ENCODE results near the gene WWC2.
"Not testable (repeated sequence)": the region's sequence is repeated elsewhere in the genome, so short reads cannot be mapped to it uniquely, and the experiment has no call there.

WWC2 gene

DNA sequence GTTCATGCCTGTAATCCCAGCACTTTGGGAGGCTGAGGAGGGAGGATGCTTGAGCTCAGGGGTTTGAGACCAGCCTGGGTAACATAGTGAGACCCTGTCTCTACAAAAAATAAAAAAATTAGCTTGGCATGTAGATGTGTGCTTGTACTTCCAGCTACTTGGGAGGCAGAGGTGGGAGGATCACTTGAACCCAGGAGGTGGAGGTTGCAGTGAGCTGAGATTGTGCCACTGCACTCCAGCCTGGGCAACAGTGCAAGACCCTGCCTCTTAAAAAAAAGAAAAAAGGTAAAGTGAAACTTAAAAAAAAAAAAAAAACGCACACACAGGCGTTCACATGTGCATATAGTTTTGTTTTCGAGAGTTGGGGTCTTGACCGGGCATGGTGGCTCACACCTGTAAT lies 53.2 kb downstream of the WWC2 start:
- not testable (repeated sequence) for H3K4me3 ChIP-seq (ENCODE audit: low read depth in 1 of 2, low read length in 2 of 2); H3K27ac ChIP-seq (ENCODE audit: low read depth, low read length); H3K27me3 ChIP-seq (ENCODE audit: control insufficient read depth in 1 of 2, insufficient read depth in 2 of 2, low read length in 2 of 2); H3K9ac ChIP-seq (ENCODE audit: low read depth in 1 of 2, low read length in 2 of 2); H3K36me3 ChIP-seq (ENCODE audit: control insufficient read depth in 1 of 2, insufficient read depth in 2 of 2, low read length in 2 of 2); H3K9me3 ChIP-seq (ENCODE audit: control insufficient read depth in 1 of 2, low read length in 2 of 2)
- H3K4me1 ChIP-seq (ENCODE audit: control insufficient read depth in 1 of 2, insufficient read depth in 2 of 2, low read length in 2 of 2), result peaks cover 8 to 11% of the 10 kb centered on the region in 2 donors

DNA sequence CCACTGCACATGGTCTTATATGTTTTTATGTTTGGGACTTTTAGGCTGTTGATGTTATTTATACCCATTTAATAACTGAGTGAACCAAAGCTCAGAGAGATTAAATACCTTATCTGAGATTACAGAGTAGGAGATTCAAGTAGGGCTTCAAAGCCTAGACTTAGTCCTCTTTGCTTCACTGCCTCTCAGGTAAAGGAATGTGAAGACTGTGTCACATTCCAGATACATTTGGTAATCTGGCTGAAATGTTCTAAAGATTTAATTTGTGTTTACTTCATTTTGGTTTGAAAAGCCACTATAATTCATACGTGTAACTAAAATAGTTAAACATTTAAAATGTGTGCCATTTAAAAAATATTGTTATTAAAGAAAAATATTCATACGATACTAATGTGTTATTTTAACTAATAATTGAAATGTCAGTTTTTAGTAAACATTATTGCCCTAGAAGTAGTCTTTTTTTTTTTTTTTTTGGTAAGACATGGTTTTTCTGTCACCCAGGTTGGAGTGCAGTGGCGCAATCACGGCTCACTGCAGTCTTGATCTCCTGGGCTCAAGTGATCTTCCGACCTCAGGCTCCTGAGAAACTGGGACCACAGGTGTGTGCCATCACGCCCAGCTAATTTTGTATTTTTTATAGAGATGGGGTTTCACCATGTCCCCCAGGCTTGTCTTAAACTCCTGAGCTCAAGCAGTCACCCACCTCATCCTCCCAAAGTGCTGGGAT lies 54.3 kb downstream of the WWC2 start:
- no peaks in the 10 kb centered on the region for H3K27me3 ChIP-seq (ENCODE audit: control insufficient read depth in 1 of 2, insufficient read depth in 2 of 2, low read length in 2 of 2)
- no peak overlapping the region for H3K9ac ChIP-seq (ENCODE audit: low read depth in 1 of 2, low read length in 2 of 2)
- no peak overlapping the region for H3K4me3 ChIP-seq (ENCODE audit: low read depth in 1 of 2, low read length in 2 of 2)
- no peaks in the 10 kb centered on the region for H3K9me3 ChIP-seq (ENCODE audit: control insufficient read depth in 1 of 2, low read length in 2 of 2)
- no peak overlapping the region for H3K27ac ChIP-seq (ENCODE audit: low read depth, low read length)
- H3K4me1 ChIP-seq (ENCODE audit: control insufficient read depth in 1 of 2, insufficient read depth in 2 of 2, low read length in 2 of 2), result peaks cover 8 to 11% of the 10 kb centered on the region in 2 donors
- no peaks in the 10 kb centered on the region for H3K36me3 ChIP-seq (ENCODE audit: control insufficient read depth in 1 of 2, insufficient read depth in 2 of 2, low read length in 2 of 2)

GRCh38 chr4:183154701-183155391 lies 55.8 kb downstream of the WWC2 start:
- Histone ChIP-seq H3K9ac (ENCODE audit: low read depth in 1 of 2, low read length in 2 of 2) (no peak overlapping the region), H3K27me3 (ENCODE audit: control insufficient read depth in 1 of 2, insufficient read depth in 2 of 2, low read length in 2 of 2) (no peaks in the 10 kb centered on the region), H3K4me1 (ENCODE audit: control insufficient read depth in 1 of 2, insufficient read depth in 2 of 2, low read length in 2 of 2) (peaks cover 8 to 11% of the 10 kb centered on the region in 2 donors), H3K27ac (ENCODE audit: low read depth, low read length) (no peak overlapping the region), H3K9me3 (ENCODE audit: control insufficient read depth in 1 of 2, low read length in 2 of 2) (no peaks in the 10 kb centered on the region), H3K4me3 (ENCODE audit: low read depth in 1 of 2, low read length in 2 of 2) (peak overlapping the region in 1 of 2 donors; percentile 21), H3K36me3 (ENCODE audit: control insufficient read depth in 1 of 2, insufficient read depth in 2 of 2, low read length in 2 of 2) (no peaks in the 10 kb centered on the region)

- Histone ChIP-seq H3K9me3 (ENCODE audit: control insufficient read depth in 1 of 2, low read length in 2 of 2) (no peaks in the 10 kb centered on the region), H3K36me3 (ENCODE audit: control insufficient read depth in 1 of 2, insufficient read depth in 2 of 2, low read length in 2 of 2) (no peaks in the 10 kb centered on the region), H3K27ac (ENCODE audit: low read depth, low read length) (no peak overlapping the region), H3K4me1 (ENCODE audit: control insufficient read depth in 1 of 2, insufficient read depth in 2 of 2, low read length in 2 of 2) (peaks cover 8 to 11% of the 10 kb centered on the region in 2 donors), H3K4me3 (ENCODE audit: low read depth in 1 of 2, low read length in 2 of 2) (no peak overlapping the region), H3K27me3 (ENCODE audit: control insufficient read depth in 1 of 2, insufficient read depth in 2 of 2, low read length in 2 of 2) (no peaks in the 10 kb centered on the region), H3K9ac (ENCODE audit: low read depth in 1 of 2, low read length in 2 of 2) (no peak overlapping the region)
Observed at GRCh38 chr4:183155450-183156184, 56.6 kb downstream of the WWC2 start.

DNA sequence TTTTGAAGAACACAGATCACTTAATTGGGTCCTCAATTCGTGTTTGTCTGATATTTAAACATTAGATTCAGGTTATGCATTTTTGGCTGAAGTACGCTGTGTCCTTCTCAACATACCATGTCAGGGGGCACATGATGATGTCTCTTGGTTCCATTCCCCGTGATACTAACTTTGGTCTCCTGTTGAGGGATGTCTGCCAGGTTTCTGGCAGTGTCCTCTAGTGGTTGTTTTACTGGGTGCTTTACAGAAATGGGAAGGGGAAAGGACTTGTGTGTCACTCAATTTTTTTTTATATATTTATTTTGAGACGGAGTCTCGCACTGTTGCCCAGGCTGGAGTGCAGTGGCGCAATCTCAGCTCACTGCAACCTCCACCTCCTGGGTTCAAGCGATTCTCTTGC lies 58.2 kb downstream of the WWC2 start:
- no peak overlapping the region for H3K9ac ChIP-seq (ENCODE audit: low read depth in 1 of 2, low read length in 2 of 2)
- H3K27me3 ChIP-seq (ENCODE audit: control insufficient read depth in 1 of 2, insufficient read depth in 2 of 2, low read length in 2 of 2), result no peaks in the 10 kb centered on the region
- no peak overlapping the region for H3K4me3 ChIP-seq (ENCODE audit: low read depth in 1 of 2, low read length in 2 of 2)
- no peaks in the 10 kb centered on the region for H3K9me3 ChIP-seq (ENCODE audit: control insufficient read depth in 1 of 2, low read length in 2 of 2)
- no peaks in the 10 kb centered on the region for H3K36me3 ChIP-seq (ENCODE audit: control insufficient read depth in 1 of 2, insufficient read depth in 2 of 2, low read length in 2 of 2)
- peaks cover 8 to 11% of the 10 kb centered on the region in 2 donors for H3K4me1 ChIP-seq (ENCODE audit: control insufficient read depth in 1 of 2, insufficient read depth in 2 of 2, low read length in 2 of 2)
- no peak overlapping the region for H3K27ac ChIP-seq (ENCODE audit: low read depth, low read length)

DNA sequence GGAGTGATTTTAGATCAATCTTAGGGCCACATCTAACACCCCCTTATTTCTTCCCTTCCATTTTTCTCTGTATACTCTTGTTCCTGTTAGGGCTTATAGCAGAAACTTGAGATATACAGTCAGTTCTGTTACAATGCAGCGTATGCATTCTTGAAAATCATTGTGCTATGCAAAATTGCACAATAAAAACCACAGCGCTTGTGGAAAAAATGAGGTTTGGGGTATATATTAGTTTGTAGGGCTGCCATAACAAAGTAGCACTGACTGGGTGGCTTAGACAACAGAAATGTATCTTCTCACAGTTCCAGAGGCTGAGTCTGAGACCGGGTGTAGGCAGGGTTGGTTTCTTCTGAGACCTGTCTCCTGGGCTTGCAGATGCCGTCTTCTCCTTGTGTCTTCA lies 59.0 kb downstream of the WWC2 start:
- no peaks in the 10 kb centered on the region for H3K27me3 ChIP-seq (ENCODE audit: control insufficient read depth in 1 of 2, insufficient read depth in 2 of 2, low read length in 2 of 2)
- no peak overlapping the region for H3K27ac ChIP-seq (ENCODE audit: low read depth, low read length)
- H3K4me1 ChIP-seq (ENCODE audit: control insufficient read depth in 1 of 2, insufficient read depth in 2 of 2, low read length in 2 of 2), result peaks cover 8 to 11% of the 10 kb centered on the region in 2 donors
- H3K36me3 ChIP-seq (ENCODE audit: control insufficient read depth in 1 of 2, insufficient read depth in 2 of 2, low read length in 2 of 2), result no peaks in the 10 kb centered on the region
- no peak overlapping the region for H3K9ac ChIP-seq (ENCODE audit: low read depth in 1 of 2, low read length in 2 of 2)
- H3K4me3 ChIP-seq (ENCODE audit: low read depth in 1 of 2, low read length in 2 of 2), result no peak overlapping the region
- no peaks in the 10 kb centered on the region for H3K9me3 ChIP-seq (ENCODE audit: control insufficient read depth in 1 of 2, low read length in 2 of 2)

DNA sequence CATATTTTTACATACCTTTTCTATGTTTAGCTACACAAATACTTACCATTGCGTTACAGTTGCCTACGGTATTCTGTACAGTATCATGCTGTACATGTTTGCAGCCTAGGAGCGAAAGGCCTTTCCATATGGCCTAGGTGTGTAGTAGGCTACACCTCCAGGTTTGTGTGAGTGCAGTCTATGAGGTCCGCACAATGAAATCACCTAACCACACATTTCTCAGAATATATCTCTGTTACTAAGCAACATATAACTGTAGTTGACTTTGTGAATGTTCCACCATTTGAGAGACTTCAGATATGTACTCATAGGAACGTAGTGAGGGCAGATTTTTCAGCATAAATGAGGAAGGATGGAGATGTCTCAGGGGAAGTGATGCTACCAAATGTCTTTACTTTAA lies 62.6 kb downstream of the WWC2 start:
- Histone ChIP-seq H3K4me1 (ENCODE audit: control insufficient read depth in 1 of 2, insufficient read depth in 2 of 2, low read length in 2 of 2) (no peaks in the 10 kb centered on the region), H3K4me3 (ENCODE audit: low read depth in 1 of 2, low read length in 2 of 2) (no peak overlapping the region), H3K27ac (ENCODE audit: low read depth, low read length) (no peak overlapping the region), H3K9ac (ENCODE audit: low read depth in 1 of 2, low read length in 2 of 2) (no peak overlapping the region), H3K36me3 (ENCODE audit: control insufficient read depth in 1 of 2, insufficient read depth in 2 of 2, low read length in 2 of 2) (no peaks in the 10 kb centered on the region), H3K27me3 (ENCODE audit: control insufficient read depth in 1 of 2, insufficient read depth in 2 of 2, low read length in 2 of 2) (no peaks in the 10 kb centered on the region), H3K9me3 (ENCODE audit: control insufficient read depth in 1 of 2, low read length in 2 of 2) (no peaks in the 10 kb centered on the region)

DNA sequence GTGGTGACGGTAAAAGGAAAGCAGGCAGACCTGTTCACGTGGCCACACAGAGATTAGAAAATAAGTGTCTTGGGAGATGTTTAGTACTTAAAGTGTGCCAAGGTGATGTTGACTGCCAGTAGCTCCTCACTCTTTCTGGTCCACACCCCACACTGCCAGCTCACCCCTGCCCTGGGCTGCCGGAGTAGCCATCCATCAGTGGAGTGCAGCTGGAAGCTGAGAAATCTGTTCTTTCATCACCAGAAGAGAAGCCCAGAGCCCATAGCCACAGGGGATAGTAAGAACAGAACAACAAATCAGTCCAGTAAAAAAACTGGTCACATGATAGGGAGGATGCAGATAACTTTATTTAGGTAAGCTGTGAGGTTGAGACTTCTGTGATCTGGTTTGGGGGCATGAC lies 64.1 kb downstream of the WWC2 start:
- H3K36me3 ChIP-seq (ENCODE audit: control insufficient read depth in 1 of 2, insufficient read depth in 2 of 2, low read length in 2 of 2), result no peaks in the 10 kb centered on the region
- no peak overlapping the region for H3K4me3 ChIP-seq (ENCODE audit: low read depth in 1 of 2, low read length in 2 of 2)
- no peak overlapping the region for H3K9ac ChIP-seq (ENCODE audit: low read depth in 1 of 2, low read length in 2 of 2)
- no peak overlapping the region for H3K27ac ChIP-seq (ENCODE audit: low read depth, low read length)
- H3K4me1 ChIP-seq (ENCODE audit: control insufficient read depth in 1 of 2, insufficient read depth in 2 of 2, low read length in 2 of 2), result no peaks in the 10 kb centered on the region
- H3K27me3 ChIP-seq (ENCODE audit: control insufficient read depth in 1 of 2, insufficient read depth in 2 of 2, low read length in 2 of 2), result no peaks in the 10 kb centered on the region
- H3K9me3 ChIP-seq (ENCODE audit: control insufficient read depth in 1 of 2, low read length in 2 of 2), result no peaks in the 10 kb centered on the region

DNA sequence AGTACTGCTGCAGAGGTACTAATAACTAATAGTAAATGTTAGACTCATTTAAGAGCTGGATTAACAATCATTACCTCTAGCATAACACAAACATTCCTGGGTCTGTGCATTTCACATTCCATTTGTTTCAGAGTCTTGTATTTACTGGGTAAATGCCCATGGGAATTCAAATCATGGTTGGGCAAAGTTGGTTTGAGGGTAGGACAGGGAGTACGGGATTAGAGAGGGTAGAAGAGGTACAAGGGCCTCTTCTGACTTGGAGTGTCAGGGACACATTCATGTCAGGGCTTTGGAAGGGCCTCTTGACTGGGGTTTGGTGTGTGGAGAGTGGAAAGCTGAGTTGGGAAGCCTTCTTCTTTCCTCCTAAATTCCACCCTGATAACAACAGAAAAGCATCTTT lies 65.9 kb downstream of the WWC2 start:
- H3K4me1 ChIP-seq (ENCODE audit: control insufficient read depth in 1 of 2, insufficient read depth in 2 of 2, low read length in 2 of 2), result no peaks in the 10 kb centered on the region
- H3K27ac ChIP-seq (ENCODE audit: low read depth, low read length), result no peak overlapping the region
- no peak overlapping the region for H3K4me3 ChIP-seq (ENCODE audit: low read depth in 1 of 2, low read length in 2 of 2)
- H3K9me3 ChIP-seq (ENCODE audit: control insufficient read depth in 1 of 2, low read length in 2 of 2), result no peaks in the 10 kb centered on the region
- H3K27me3 ChIP-seq (ENCODE audit: control insufficient read depth in 1 of 2, insufficient read depth in 2 of 2, low read length in 2 of 2), result no peaks in the 10 kb centered on the region
- H3K36me3 ChIP-seq (ENCODE audit: control insufficient read depth in 1 of 2, insufficient read depth in 2 of 2, low read length in 2 of 2), result no peaks in the 10 kb centered on the region
- no peak overlapping the region for H3K9ac ChIP-seq (ENCODE audit: low read depth in 1 of 2, low read length in 2 of 2)

- H3K36me3 ChIP-seq (ENCODE audit: control insufficient read depth in 1 of 2, insufficient read depth in 2 of 2, low read length in 2 of 2), result no peaks in the 10 kb centered on the region
- H3K9me3 ChIP-seq (ENCODE audit: control insufficient read depth in 1 of 2, low read length in 2 of 2), result no peaks in the 10 kb centered on the region
- H3K27me3 ChIP-seq (ENCODE audit: control insufficient read depth in 1 of 2, insufficient read depth in 2 of 2, low read length in 2 of 2), result no peaks in the 10 kb centered on the region
- H3K4me3 ChIP-seq (ENCODE audit: low read depth in 1 of 2, low read length in 2 of 2), result no peak overlapping the region
- H3K4me1 ChIP-seq (ENCODE audit: control insufficient read depth in 1 of 2, insufficient read depth in 2 of 2, low read length in 2 of 2), result no peaks in the 10 kb centered on the region
- H3K27ac ChIP-seq (ENCODE audit: low read depth, low read length), result no peak overlapping the region
- H3K9ac ChIP-seq (ENCODE audit: low read depth in 1 of 2, low read length in 2 of 2), result no peak overlapping the region
Observed at GRCh38 chr4:183165376-183165775, 66.3 kb downstream of the WWC2 start.

Measured in duodenal mucosa (tissue), 2 donors.